Peyer's patch (tissue), 4 donors: Measurements from ENCODE around the gene FDX1. TPM values are rescaled to one million over a fixed set of nuclear protein-coding genes. Genes with fewer than 3 reads are reported as not detected.

ENCODE experiments used
- DNase-seq, 3 donors: peaks; one replicate each; pipeline ENCODE4 v3.0.0-alpha.2; 2017 to 2019
- H3K27ac ChIP-seq, 4 donors: fragments of 200-600 bp; sonication (generic); one replicate each; pipeline ENCODE4 v1.5.1; 2016 to 2019
- H3K27me3 ChIP-seq, 2 donors: fragments of 200-600 bp; sonication (generic); one replicate each; pipeline ENCODE4 v1.5.1; 2019
- H3K36me3 ChIP-seq, 3 donors: fragments of 200-600 bp; sonication (generic); one replicate each; pipeline ENCODE4 v1.5.1; 2016 to 2019
- H3K4me1 ChIP-seq, 4 donors: fragments of 200-600 bp; sonication (generic); one replicate each; pipeline ENCODE4 v1.5.1; 2016 to 2019
- H3K4me3 ChIP-seq, 4 donors: fragments of 200-600 bp; sonication (generic); 1 replicate in 3 of 4; 2 replicates in 1 of 4; pipeline ENCODE4 v1.5.1; 2016 to 2019; ENCODE audit warnings: mild to moderate bottlenecking in 1 of 4
- H3K9me3 ChIP-seq, 4 donors: fragments of 200-600 bp; sonication (generic); one replicate each; pipeline ENCODE4 v1.5.1; 2016 to 2019; ENCODE audit warnings: mild to moderate bottlenecking in 1 of 4
- CTCF ChIP-seq, 6 experiments: fragments of 450-650 bp in 4 of 6; fragments of 200-600 bp in 2 of 6; sonication (generic) in 1 of 6; IDR thresholded peaks; one replicate each; pipeline ENCODE4 v1.5.1; 2017 to 2019; ENCODE audit warnings: antibody characterized with exemption in 6 of 6, mild to moderate bottlenecking in 3 of 6, moderate library complexity in 1 of 6
- POLR2A ChIP-seq, 2 donors: fragments of 450-650 bp; IDR thresholded peaks; one replicate each; pipeline ENCODE4 v1.5.1; 2017; ENCODE audit warnings: antibody characterized with exemption in 2 of 2, mild to moderate bottlenecking in 2 of 2, moderate library complexity in 2 of 2
- total RNA-seq, 4 donors: library from RNA; depleted of rRNA; stranded (reverse); fragments of >200 nt; gene quantifications; one replicate each; pipeline ENCODE4 v1.1.0, GENCODE V29; 2016

FDX1 gene
- total RNA-seq, 4 donors from 2014 or later: 14.0 to 25.0 (median 15.5) TPM

GRCh38 chr11:110424775-110425444 is 4.8 kb upstream of the FDX1 start:
- Histone ChIP-seq H3K4me1 (no peaks in the 10 kb centered on the region), H3K36me3 (no peaks in the 10 kb centered on the region), H3K9me3 (peaks cover 0 to 3% (median 0%) of the 10 kb centered on the region in 4 donors), H3K4me3 (no peak overlapping the region), H3K27ac (no peak overlapping the region), H3K27me3 (no peaks in the 10 kb centered on the region)
- DNase-seq: no peak
- no peak for TF ChIP-seq POLR2A (IDR thresholded peaks at IDR 0.05)
- TF ChIP-seq CTCF (IDR thresholded peaks at IDR 0.05): no peak

GRCh38 chr11:110425751-110426545 is 3.8 kb upstream of the FDX1 start:
- DNase-seq: no peak
- H3K27me3 ChIP-seq: no peaks in the 10 kb centered on the region
- no peak for TF ChIP-seq CTCF (IDR thresholded peaks at IDR 0.05)
- TF ChIP-seq POLR2A (IDR thresholded peaks at IDR 0.05): no peak
- no peak overlapping the region for H3K27ac ChIP-seq
- peaks cover 0 to 3% (median 0%) of the 10 kb centered on the region in 4 donors for H3K9me3 ChIP-seq
- H3K36me3 ChIP-seq: no peaks in the 10 kb centered on the region
- peaks cover 0 to under 1% (median 0%) of the 10 kb centered on the region in 4 donors for H3K4me1 ChIP-seq
- H3K4me3 ChIP-seq: no peak overlapping the region

- Histone ChIP-seq H3K4me1 (peaks cover 0 to 21% (median 5%) of the 10 kb centered on the region in 4 donors), H3K27ac (no peak overlapping the region), H3K9me3 (no peaks in the 10 kb centered on the region), H3K4me3 (no peak overlapping the region), H3K27me3 (no peaks in the 10 kb centered on the region), H3K36me3 (no peaks in the 10 kb centered on the region)
- DNase-seq: no peak
- TF ChIP-seq POLR2A (IDR thresholded peaks at IDR 0.05) (no peak), CTCF (IDR thresholded peaks at IDR 0.05) (no peak)
These were observed 1.7 kb upstream of the FDX1 start for GRCh38 chr11:110428040-110428439.

GRCh38 chr11:110428956-110429730 is 605 bp upstream of the FDX1 start:
- Histone ChIP-seq H3K4me1 (peaks cover 0 to 28% (median 5%) of the 10 kb centered on the region in 4 donors), H3K27ac (peak overlapping the region; percentile 94 to 98 (median 94)), H3K9me3 (no peaks in the 10 kb centered on the region), H3K27me3 (no peaks in the 10 kb centered on the region), H3K36me3 (no peaks in the 10 kb centered on the region), H3K4me3 (peak overlapping the region; percentile 87 to 96 (median 90))
- TF ChIP-seq POLR2A (IDR thresholded peaks at IDR 0.05) (no peak), CTCF (IDR thresholded peaks at IDR 0.05) (no peak)
- peak in 1 of 3 donors; percentile 24 for DNase-seq

- Histone ChIP-seq H3K4me1 (peaks cover 0 to 33% (median 6%) of the 10 kb centered on the region in 4 donors), H3K9me3 (no peaks in the 10 kb centered on the region), H3K27ac (peak overlapping the region; percentile 94 to 98 (median 94)), H3K36me3 (no peaks in the 10 kb centered on the region), H3K27me3 (no peaks in the 10 kb centered on the region), H3K4me3 (peak overlapping the region; percentile 87 to 96 (median 90))
- TF ChIP-seq CTCF (IDR thresholded peaks at IDR 0.05) (no peak), POLR2A (IDR thresholded peaks at IDR 0.05) (peak in 1 of 2 donors; percentile 65)
- DNase-seq: peak; percentile 46 to 86 (median 82)
These were observed 711 bp downstream of the FDX1 start for GRCh38 chr11:110430267-110431050.
